Measurements from ENCODE around the gene ZBED2. TPM values are rescaled to one million over a fixed set of nuclear protein-coding genes. Genes with fewer than 3 reads are reported as not detected.

Gene ZBED2
- polyA plus RNA-seq, 2 of the 4 experiments (the other 2 are of a cell fraction), result 0.48 to 1.9 TPM

- TF ChIP-seq USF2 (IDR thresholded peaks at IDR 0.05), result no peak
- TF ChIP-seq MAX (IDR thresholded peaks at IDR 0.05), result no peak
- TF ChIP-seq GATA3 (IDR thresholded peaks at IDR 0.05; ENCODE audit: borderline replicate concordance), result no peak
- no peak for TF ChIP-seq CHD4 (IDR thresholded peaks at IDR 0.05; ENCODE audit: borderline replicate concordance)
- no peak for TF ChIP-seq RAD21 (conservative IDR thresholded peaks at IDR 0.05 in 1 of 2, IDR thresholded peaks at IDR 0.05 in 1 of 2)
- TF ChIP-seq ZC3H11A (IDR thresholded peaks at IDR 0.05), result no peak
- no peak for TF ChIP-seq NPAS2 (CRISPR knock-in tag; IDR thresholded peaks at IDR 0.05; ENCODE audit: borderline replicate concordance)
Measured at GRCh38 chr3:111568911-111569310, 26.2 kb downstream of the ZBED2 start (continued).

GRCh38 chr3:111568355-111568754 lies 26.8 kb downstream of the ZBED2 start:
- no peak overlapping the region for H3K27ac ChIP-seq
- no peak for FAIRE-seq
- ChIA-PET POLR2A (no interaction called here), CTCF (interaction anchor here (1.4 kb wide), 1 partner anchor 9 kb away, joined by 6 read pairs; no protein-coding TSS in a partner anchor)
- WGBS (ENCODE audit: missing lambda C conversion rate), result 80% methylated on average over 2 of the region's 2 CpGs
- TF ChIP-seq RFX5 (IDR thresholded peaks at IDR 0.05) (no peak), BCL3 (IDR thresholded peaks at IDR 0.05) (no peak), TFCP2L1 (CRISPR knock-in tag; IDR thresholded peaks at IDR 0.05) (no peak), CHD2 (IDR thresholded peaks at IDR 0.05; ENCODE audit: low read length, partially characterized antibody) (no peak), ATOH8 (CRISPR knock-in tag; IDR thresholded peaks at IDR 0.05; ENCODE audit: low read depth) (no peak), HMGXB4 (CRISPR knock-in tag; IDR thresholded peaks at IDR 0.05; ENCODE audit: borderline replicate concordance) (no peak), SMC3 (IDR thresholded peaks at IDR 0.05) (no peak), NFE2L2 (conservative IDR thresholded peaks at IDR 0.05; ENCODE audit: low read length) (no peak), CBX8 (IDR thresholded peaks at IDR 0.05) (no peak), ZFP36 (IDR thresholded peaks at IDR 0.05; ENCODE audit: borderline replicate concordance, partially characterized antibody) (no peak), ZNF302 (CRISPR knock-in tag; IDR thresholded peaks at IDR 0.05) (no peak), E2F6 (IDR thresholded peaks at IDR 0.05; ENCODE audit: borderline replicate concordance, low read depth) (no peak)
- DNase-seq (ENCODE audit: low read depth in 1 of 2, low spot score in 1 of 2), result no peak
- H3K9me3 ChIP-seq, result no peaks in the 10 kb centered on the region
- no peak for ATAC-seq
- peaks cover 8% of the 10 kb centered on the region; the same call in 2 of the 3 replicates for H3K4me1 ChIP-seq
- H3K4me3 ChIP-seq, result no peak overlapping the region
- no peak overlapping the region for H3K4me2 ChIP-seq

- FAIRE-seq, result no peak
- peaks cover 8% of the 10 kb centered on the region; the same call in 2 of the 3 replicates for H3K4me1 ChIP-seq
Measured at GRCh38 chr3:111566844-111567243, 28.3 kb downstream of the ZBED2 start.

More at GRCh38 chr3:111566844-111567243, 28.3 kb downstream of the ZBED2 start:
- TF ChIP-seq REST (IDR thresholded peaks at IDR 0.05), result no peak
- TF ChIP-seq FOSL2 (IDR thresholded peaks at IDR 0.05), result no peak
- no peak for TF ChIP-seq FOSL2 (CRISPR knock-in tag; IDR thresholded peaks at IDR 0.05)
- no peak for TF ChIP-seq E2F6 (IDR thresholded peaks at IDR 0.05; ENCODE audit: borderline replicate concordance, low read depth)
- TF ChIP-seq RAD21 (conservative IDR thresholded peaks at IDR 0.05 in 1 of 2, IDR thresholded peaks at IDR 0.05 in 1 of 2), result no peak
- TF ChIP-seq CBX2 (IDR thresholded peaks at IDR 0.05; ENCODE audit: borderline replicate concordance, low read depth), result no peak
- ChIA-PET CTCF (no interaction called here), POLR2A (no interaction called here)
- Histone ChIP-seq H3K4me3 (no peak overlapping the region), H3K4me2 (no peak overlapping the region), H3K27ac (no peak overlapping the region), H3K9me3 (no peaks in the 10 kb centered on the region)
- DNase-seq (ENCODE audit: low read depth in 1 of 2, low spot score in 1 of 2) (no peak), ATAC-seq (no peak)
- WGBS (ENCODE audit: missing lambda C conversion rate), result 17% methylated on average over 2 of the region's 2 CpGs
